Sigmoid colon (tissue), 7 donors: ENCODE data around the gene USHBP1. TPM values are rescaled to one million over a fixed set of nuclear protein-coding genes. Genes with fewer than 3 reads are reported as not detected.

Experiments used
- DNase-seq: peaks from one replicate; pipeline ENCODE4 v3.0.0-alpha.2; 2019
- H3K27ac ChIP-seq, 4 donors: fragments of 200-600 bp; sonication (generic); one replicate each; pipeline ENCODE4 v1.5.1; 2016 to 2019; ENCODE audit warnings: mild to moderate bottlenecking in 1 of 4
- H3K27me3 ChIP-seq, 3 donors: fragments of 200-600 bp; sonication (generic); one replicate each; pipeline ENCODE4 v1.5.1; 2019; ENCODE audit warnings: mild to moderate bottlenecking in 1 of 3
- H3K36me3 ChIP-seq, 4 donors: fragments of 200-600 bp; sonication (generic); one replicate each; pipeline ENCODE4 v1.5.1; 2016 to 2019
- H3K4me1 ChIP-seq, 4 donors: fragments of 200-600 bp; sonication (generic); one replicate each; pipeline ENCODE4 v1.5.1; 2017 to 2019
- H3K4me3 ChIP-seq, 4 donors: fragments of 200-600 bp; sonication (generic); one replicate each; pipeline ENCODE4 v1.5.1; 2017 to 2019; ENCODE audit warnings: mild to moderate bottlenecking in 2 of 4, moderate library complexity in 1 of 4
- H3K9me3 ChIP-seq, 4 donors: fragments of 200-600 bp in 3 of 4; sonication (generic) in 3 of 4; one replicate each; pipeline versions ENCODE4 v1.5.1 to v1.6.1; 2013 to 2019
- EP300 ChIP-seq, 4 donors: sonication (generic); formaldehyde crosslinking; IDR thresholded peaks; one replicate each; pipeline ENCODE4 v1.6.1; 2017; ENCODE audit warnings: antibody characterized with exemption in 4 of 4
- POLR2A ChIP-seq, 2 donors: fragments of 450-650 bp; IDR thresholded peaks; one replicate each; pipeline ENCODE4 v1.6.1; 2016; ENCODE audit warnings: antibody characterized with exemption in 2 of 2, mild to moderate bottlenecking in 2 of 2, moderate library complexity in 2 of 2
- POLR2AphosphoS5 ChIP-seq, 4 donors: sonication (generic); formaldehyde crosslinking; IDR thresholded peaks; one replicate each; pipeline ENCODE4 v1.6.1; 2017; ENCODE audit warnings: antibody characterized with exemption in 4 of 4
- WGBS, 2 donors: extraction: QIAGEN DNeasy Blood & Tissue Kit; methylation state at CpG; one replicate each; pipeline ENCODE4 v1.1.7; 2013; 5-methylcytosine and 5-hydroxymethylcytosine counted together
- intact Hi-C: fragments of 100-400 bp; cut with DNase I; formaldehyde crosslinking; loops from one replicate; pipeline ENCODE4 v1.15.1; 2023
- polyA plus RNA-seq, 3 donors: library from polyadenylated mRNA; stranded (reverse); fragments of 200-250 nt; gene quantifications; one replicate each; pipeline ENCODE4 v1.2.3, GENCODE V29; 2013
- total RNA-seq, 4 donors: library from RNA; depleted of rRNA; stranded (reverse); fragments of >200 nt; gene quantifications; one replicate each; pipeline ENCODE4 v1.1.0, GENCODE V29; 2016
- TF ChIP-seq, protein P1 (sequence below), 4 experiments: fragments of 450-650 bp in 3 of 4; fragments of 200-600 bp in 1 of 4; IDR thresholded peaks; one replicate each; pipeline ENCODE4 v1.5.1; 2016 to 2019; ENCODE audit warnings: antibody characterized with exemption in 4 of 4, mild to moderate bottlenecking in 3 of 4, moderate library complexity in 2 of 4
- donor health status: healthy with polysubstance abuse.
- donor health status: Bipolar disorder and iron deficiency.
- donor health status: healthy.

The USHBP1 gene
- total and polyA plus RNA-seq, 7 donors, result 0.23 to 18.6 (median 2.1) TPM

DNA sequence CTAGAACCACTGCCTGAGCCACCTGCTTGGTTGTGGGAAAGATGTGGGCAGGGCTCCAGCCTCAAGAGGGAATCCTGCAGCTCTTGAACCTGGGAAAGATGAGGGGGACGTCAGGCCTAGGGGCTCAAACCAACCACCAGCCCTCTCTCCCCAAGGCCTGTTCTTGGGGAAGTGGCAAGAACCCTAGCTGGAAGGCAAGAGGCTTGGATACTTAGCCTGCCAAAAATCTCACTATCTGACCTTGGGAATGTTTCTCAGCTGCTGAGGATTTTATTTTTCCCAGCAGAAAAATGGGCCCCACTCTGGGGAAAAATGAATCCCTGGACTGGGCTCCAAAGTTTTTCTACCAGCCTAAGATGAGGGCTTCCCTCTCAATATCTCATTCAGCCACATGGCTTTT lies 4.6 kb downstream of the USHBP1 start:
- no peak for TF ChIP-seq POLR2A (IDR thresholded peaks at IDR 0.05)
- no peak for TF ChIP-seq EP300 (IDR thresholded peaks at IDR 0.05)
- TF ChIP-seq, protein P1, sequence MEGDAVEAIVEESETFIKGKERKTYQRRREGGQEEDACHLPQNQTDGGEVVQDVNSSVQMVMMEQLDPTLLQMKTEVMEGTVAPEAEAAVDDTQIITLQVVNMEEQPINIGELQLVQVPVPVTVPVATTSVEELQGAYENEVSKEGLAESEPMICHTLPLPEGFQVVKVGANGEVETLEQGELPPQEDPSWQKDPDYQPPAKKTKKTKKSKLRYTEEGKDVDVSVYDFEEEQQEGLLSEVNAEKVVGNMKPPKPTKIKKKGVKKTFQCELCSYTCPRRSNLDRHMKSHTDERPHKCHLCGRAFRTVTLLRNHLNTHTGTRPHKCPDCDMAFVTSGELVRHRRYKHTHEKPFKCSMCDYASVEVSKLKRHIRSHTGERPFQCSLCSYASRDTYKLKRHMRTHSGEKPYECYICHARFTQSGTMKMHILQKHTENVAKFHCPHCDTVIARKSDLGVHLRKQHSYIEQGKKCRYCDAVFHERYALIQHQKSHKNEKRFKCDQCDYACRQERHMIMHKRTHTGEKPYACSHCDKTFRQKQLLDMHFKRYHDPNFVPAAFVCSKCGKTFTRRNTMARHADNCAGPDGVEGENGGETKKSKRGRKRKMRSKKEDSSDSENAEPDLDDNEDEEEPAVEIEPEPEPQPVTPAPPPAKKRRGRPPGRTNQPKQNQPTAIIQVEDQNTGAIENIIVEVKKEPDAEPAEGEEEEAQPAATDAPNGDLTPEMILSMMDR (IDR thresholded peaks at IDR 0.05), result no peak
- no peak for TF ChIP-seq POLR2AphosphoS5 (IDR thresholded peaks at IDR 0.05)
- intact Hi-C loops, result no loop called here
- no peaks in the 10 kb centered on the region for H3K36me3 ChIP-seq
- DNase-seq, result no peak
- WGBS, 2 donors, result 75 to 82% methylated on average over 1 of the region's 1 CpG
- no peak overlapping the region for H3K4me3 ChIP-seq
- H3K27ac ChIP-seq, result no peak overlapping the region
- no peaks in the 10 kb centered on the region for H3K4me1 ChIP-seq
- H3K9me3 ChIP-seq, result peaks cover 0 to 5% (median 0%) of the 10 kb centered on the region in 4 donors
- no peaks in the 10 kb centered on the region for H3K27me3 ChIP-seq

DNA sequence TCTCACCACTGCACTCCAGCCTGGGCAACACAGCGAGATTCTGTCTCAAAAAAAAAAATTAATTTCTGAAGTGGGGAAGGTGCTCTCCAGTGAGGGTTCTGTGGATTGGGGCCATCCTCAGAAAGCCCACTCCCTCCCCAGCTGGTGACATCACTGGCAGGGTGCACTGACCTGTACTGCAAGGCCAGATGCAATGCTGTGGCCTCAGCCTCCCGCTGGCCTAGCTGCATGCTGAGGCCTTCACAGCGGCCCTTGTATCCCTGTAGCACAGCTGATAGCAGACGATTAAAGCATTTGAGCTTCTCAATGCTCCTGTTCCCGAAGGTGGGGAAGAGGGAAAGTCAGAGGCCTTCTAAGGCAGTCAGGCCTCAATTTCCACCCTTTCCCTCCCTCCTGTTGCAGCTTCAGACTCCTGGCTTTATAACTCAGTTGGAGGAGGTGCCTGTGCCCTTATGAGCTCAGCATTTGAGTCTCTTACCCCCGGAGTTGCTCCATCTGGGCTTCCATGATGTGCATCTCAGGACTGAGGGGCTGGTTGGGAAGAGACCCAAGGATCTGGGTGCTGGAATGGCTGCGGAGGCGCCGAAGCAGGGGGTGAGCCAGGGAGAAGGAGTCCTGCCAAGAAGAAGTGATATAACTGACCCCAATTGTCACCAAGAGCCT lies 5.3 kb downstream of the USHBP1 start:
- Histone ChIP-seq H3K27ac (no peak overlapping the region), H3K4me1 (no peaks in the 10 kb centered on the region), H3K4me3 (no peak overlapping the region), H3K27me3 (no peaks in the 10 kb centered on the region), H3K9me3 (peaks cover 0 to 5% (median 0%) of the 10 kb centered on the region in 4 donors), H3K36me3 (no peaks in the 10 kb centered on the region)
- TF ChIP-seq POLR2AphosphoS5 (IDR thresholded peaks at IDR 0.05), result no peak
- no peak for TF ChIP-seq POLR2A (IDR thresholded peaks at IDR 0.05)
- TF ChIP-seq, protein P1 (IDR thresholded peaks at IDR 0.05), result no peak
- no peak for TF ChIP-seq EP300 (IDR thresholded peaks at IDR 0.05)
- DNase-seq, result no peak
- 92 to 95% methylated on average over 9 of the region's 9 CpGs for whole genome bisulfite sequencing, 2 donors
- intact Hi-C loops, result no loop called here

DNA sequence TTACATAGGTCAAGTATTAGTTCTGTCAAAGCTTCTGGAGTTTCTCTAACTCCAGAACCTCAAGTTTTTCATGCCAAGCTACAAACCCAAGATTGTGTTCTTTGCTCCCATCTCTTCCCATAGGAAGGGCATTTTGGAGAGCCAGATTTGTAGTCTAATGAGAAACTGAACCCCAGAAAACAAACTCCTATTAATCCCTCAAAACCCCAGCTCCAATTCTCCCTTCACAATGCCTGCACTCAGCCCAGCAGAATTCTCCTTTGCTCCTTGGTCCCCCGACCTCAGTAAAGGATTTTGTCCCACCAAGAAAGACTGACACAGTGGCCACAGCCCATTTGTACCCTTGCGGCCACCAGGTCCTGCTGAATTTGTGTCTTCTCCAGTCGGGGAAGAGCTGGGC lies 8.4 kb downstream of the USHBP1 start:
- Histone ChIP-seq H3K36me3 (no peaks in the 10 kb centered on the region), H3K4me3 (no peak overlapping the region), H3K27me3 (no peaks in the 10 kb centered on the region), H3K4me1 (no peaks in the 10 kb centered on the region), H3K9me3 (peaks cover 0 to 5% (median 0%) of the 10 kb centered on the region in 4 donors), H3K27ac (no peak overlapping the region)
- no peak for TF ChIP-seq POLR2A (IDR thresholded peaks at IDR 0.05)
- TF ChIP-seq POLR2AphosphoS5 (IDR thresholded peaks at IDR 0.05), result no peak
- TF ChIP-seq, protein P1 (IDR thresholded peaks at IDR 0.05), result no peak
- no peak for TF ChIP-seq EP300 (IDR thresholded peaks at IDR 0.05)
- intact Hi-C loops, result no loop called here
- 71 to 84% methylated on average over 3 of the region's 3 CpGs for WGBS, 2 donors
- no peak for DNase-seq

DNA sequence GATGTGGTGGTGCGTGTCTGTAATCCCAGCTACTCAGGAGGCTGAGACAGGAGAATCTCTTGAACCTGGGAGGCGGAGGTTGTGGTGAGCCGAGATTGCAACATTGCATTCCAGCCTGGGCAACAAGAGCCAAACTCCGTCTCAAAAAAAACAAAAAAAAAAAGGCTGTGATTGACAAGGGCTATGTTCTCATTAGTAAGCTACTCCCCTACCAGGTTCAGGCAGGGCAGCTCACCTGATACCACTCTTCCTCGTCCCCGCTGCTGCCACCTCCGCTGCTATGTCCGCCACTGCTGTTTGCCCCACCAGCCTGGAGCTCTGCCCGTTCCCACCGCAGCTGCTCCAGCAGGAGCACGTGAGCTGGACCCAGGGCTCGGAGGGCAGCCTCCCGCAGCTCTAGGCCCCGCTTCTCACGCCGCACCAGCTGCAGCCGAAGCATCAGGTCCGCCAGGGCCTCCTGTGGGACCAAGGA lies 9.4 kb downstream of the USHBP1 start:
- Histone ChIP-seq H3K9me3 (peaks cover 0 to 5% (median 0%) of the 10 kb centered on the region in 4 donors), H3K4me1 (no peaks in the 10 kb centered on the region), H3K36me3 (no peaks in the 10 kb centered on the region), H3K4me3 (no peak overlapping the region), H3K27ac (no peak overlapping the region), H3K27me3 (no peaks in the 10 kb centered on the region)
- WGBS, 2 donors, result 32 to 73% methylated on average over 18 of the region's 18 CpGs
- no peak for TF ChIP-seq EP300 (IDR thresholded peaks at IDR 0.05)
- TF ChIP-seq POLR2A (IDR thresholded peaks at IDR 0.05), result no peak
- TF ChIP-seq, protein P1 (IDR thresholded peaks at IDR 0.05), result no peak
- no peak for TF ChIP-seq POLR2AphosphoS5 (IDR thresholded peaks at IDR 0.05)
- no peak for DNase-seq
- intact Hi-C loops, result no loop called here
